NB4 (cell line): ENCODE measurements around the gene TIAM2.

Experiments used
- MYC ChIP-seq: IDR thresholded peaks from 2 replicates; pipeline ENCODE4 v1.6.1; 2011; ENCODE audit warnings: low read depth, low read length
- POLR2A ChIP-seq: IDR thresholded peaks from 2 replicates; pipeline ENCODE4 v1.6.1; 2011; ENCODE audit warnings: mild to moderate bottlenecking; ENCODE audit not compliant: insufficient read length; ENCODE audit errors: extremely low read depth
- TF ChIP-seq, protein P1 (sequence below): IDR thresholded peaks from one replicate; pipeline ENCODE4 v1.5.1; 2012; ENCODE audit warnings: low read depth, low read length

- TF ChIP-seq, protein P1, sequence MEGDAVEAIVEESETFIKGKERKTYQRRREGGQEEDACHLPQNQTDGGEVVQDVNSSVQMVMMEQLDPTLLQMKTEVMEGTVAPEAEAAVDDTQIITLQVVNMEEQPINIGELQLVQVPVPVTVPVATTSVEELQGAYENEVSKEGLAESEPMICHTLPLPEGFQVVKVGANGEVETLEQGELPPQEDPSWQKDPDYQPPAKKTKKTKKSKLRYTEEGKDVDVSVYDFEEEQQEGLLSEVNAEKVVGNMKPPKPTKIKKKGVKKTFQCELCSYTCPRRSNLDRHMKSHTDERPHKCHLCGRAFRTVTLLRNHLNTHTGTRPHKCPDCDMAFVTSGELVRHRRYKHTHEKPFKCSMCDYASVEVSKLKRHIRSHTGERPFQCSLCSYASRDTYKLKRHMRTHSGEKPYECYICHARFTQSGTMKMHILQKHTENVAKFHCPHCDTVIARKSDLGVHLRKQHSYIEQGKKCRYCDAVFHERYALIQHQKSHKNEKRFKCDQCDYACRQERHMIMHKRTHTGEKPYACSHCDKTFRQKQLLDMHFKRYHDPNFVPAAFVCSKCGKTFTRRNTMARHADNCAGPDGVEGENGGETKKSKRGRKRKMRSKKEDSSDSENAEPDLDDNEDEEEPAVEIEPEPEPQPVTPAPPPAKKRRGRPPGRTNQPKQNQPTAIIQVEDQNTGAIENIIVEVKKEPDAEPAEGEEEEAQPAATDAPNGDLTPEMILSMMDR = no peak
- TF ChIP-seq MYC = no peak
- no peak for TF ChIP-seq POLR2A
These were observed 292.6 kb downstream of the TIAM2 start for GRCh38 chr6:155287762-155288161.
